ENCODE measurements around the gene HPS6. TPM values are rescaled to one million over a fixed set of nuclear protein-coding genes. Genes with fewer than 3 reads are reported as not detected.

HPS6 gene
- total and polyA plus RNA-seq, 11 donors = 7.6 to 23.1 (median 12.4) TPM

DNA sequence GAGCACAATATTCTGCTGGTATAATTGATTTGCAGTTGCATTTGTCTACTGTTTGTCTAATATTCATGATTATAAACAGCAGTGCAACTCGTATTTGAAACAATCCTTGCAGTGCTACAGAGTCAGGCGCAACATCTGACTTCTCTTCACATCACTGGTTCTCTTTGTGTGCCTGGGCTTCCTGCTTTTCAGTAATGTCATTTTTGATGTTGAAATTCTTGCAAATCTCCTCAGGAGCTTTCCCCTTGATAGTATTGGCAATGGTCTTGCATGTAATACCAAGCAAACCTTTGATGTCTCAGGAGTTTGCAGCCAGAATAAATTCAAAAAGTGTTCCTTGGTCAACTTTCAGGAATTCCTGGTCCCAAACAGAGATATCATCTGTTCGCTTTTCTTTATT lies 20.2 kb downstream of the HPS6 start:
- no peaks in the 10 kb centered on the region for H3K27me3 ChIP-seq
- no peak overlapping the region for H3K27ac ChIP-seq
- intact Hi-C loops (cut with DNase I) = no loop called here
- DNase-seq = no peak
- H3K9me3 ChIP-seq = no peaks in the 10 kb centered on the region
- no peaks in the 10 kb centered on the region for H3K36me3 ChIP-seq
- H3K4me1 ChIP-seq = peaks cover 0 to 4% (median 0%) of the 10 kb centered on the region in 12 donors
- WGBS, 4 donors = 94 to 95% (median 94%) methylated on average over 3 of the region's 3 CpGs
- no peak for TF ChIP-seq POLR2A (IDR thresholded peaks at IDR 0.05)
- TF ChIP-seq, protein P1, sequence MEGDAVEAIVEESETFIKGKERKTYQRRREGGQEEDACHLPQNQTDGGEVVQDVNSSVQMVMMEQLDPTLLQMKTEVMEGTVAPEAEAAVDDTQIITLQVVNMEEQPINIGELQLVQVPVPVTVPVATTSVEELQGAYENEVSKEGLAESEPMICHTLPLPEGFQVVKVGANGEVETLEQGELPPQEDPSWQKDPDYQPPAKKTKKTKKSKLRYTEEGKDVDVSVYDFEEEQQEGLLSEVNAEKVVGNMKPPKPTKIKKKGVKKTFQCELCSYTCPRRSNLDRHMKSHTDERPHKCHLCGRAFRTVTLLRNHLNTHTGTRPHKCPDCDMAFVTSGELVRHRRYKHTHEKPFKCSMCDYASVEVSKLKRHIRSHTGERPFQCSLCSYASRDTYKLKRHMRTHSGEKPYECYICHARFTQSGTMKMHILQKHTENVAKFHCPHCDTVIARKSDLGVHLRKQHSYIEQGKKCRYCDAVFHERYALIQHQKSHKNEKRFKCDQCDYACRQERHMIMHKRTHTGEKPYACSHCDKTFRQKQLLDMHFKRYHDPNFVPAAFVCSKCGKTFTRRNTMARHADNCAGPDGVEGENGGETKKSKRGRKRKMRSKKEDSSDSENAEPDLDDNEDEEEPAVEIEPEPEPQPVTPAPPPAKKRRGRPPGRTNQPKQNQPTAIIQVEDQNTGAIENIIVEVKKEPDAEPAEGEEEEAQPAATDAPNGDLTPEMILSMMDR (IDR thresholded peaks at IDR 0.05) = no peak
- H3K4me3 ChIP-seq = no peak overlapping the region
- ATAC-seq = no peak

GRCh38 chr10:102086196-102086595 lies 21.0 kb downstream of the HPS6 start:
- Histone ChIP-seq H3K36me3 (no peaks in the 10 kb centered on the region), H3K27me3 (no peaks in the 10 kb centered on the region)
- 94 to 96% (median 95%) methylated on average over 8 of the region's 8 CpGs for WGBS, 4 donors

DNA sequence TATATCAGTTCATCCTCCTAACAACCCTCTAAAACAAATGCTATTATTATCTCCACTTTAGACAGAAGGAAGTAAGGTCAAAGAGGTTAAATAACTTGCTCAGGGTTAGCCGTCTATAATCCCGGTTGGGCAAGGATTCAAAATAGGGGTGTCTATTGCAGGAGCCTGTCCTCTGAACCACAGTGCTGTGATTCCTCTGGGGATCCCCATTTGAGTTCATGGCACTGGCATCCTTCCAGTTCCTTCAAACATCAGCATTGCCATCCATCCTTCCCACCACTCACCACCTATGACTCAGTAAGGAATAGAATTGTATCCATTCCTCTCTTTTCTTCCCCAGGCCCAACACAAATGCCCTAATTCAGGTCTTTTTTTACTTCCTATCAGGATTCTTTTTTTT lies 25.6 kb downstream of the HPS6 start:
- Histone ChIP-seq H3K36me3 (no peaks in the 10 kb centered on the region), H3K4me3 (no peak overlapping the region), H3K27ac (no peak overlapping the region), H3K4me1 (peaks cover 0 to 8% (median 0%) of the 10 kb centered on the region in 12 donors), H3K27me3 (no peaks in the 10 kb centered on the region), H3K9me3 (no peaks in the 10 kb centered on the region)
- DNase-seq = no peak
- TF ChIP-seq, protein P1 (IDR thresholded peaks at IDR 0.05) = no peak
- TF ChIP-seq POLR2A (IDR thresholded peaks at IDR 0.05) = no peak
- ATAC-seq = no peak
- WGBS, 4 donors = 19 to 39% (median 24%) methylated on average over 2 of the region's 2 CpGs
- intact Hi-C loops (cut with DNase I) = no loop called here

More at GRCh38 chr10:102086196-102086595, 21.0 kb downstream of the HPS6 start:
- Histone ChIP-seq H3K9me3 (no peaks in the 10 kb centered on the region), H3K4me1 (peaks cover 0 to 8% (median 0%) of the 10 kb centered on the region in 12 donors), H3K4me3 (no peak overlapping the region), H3K27ac (no peak overlapping the region)
- TF ChIP-seq POLR2A (IDR thresholded peaks at IDR 0.05) = no peak
- TF ChIP-seq, protein P1 (IDR thresholded peaks at IDR 0.05) = no peak
- ATAC-seq = no peak
- intact Hi-C loops (cut with DNase I) = no loop called here
- no peak for DNase-seq

- WGBS, 4 donors = 95 to 99% (median 96%) methylated on average over 7 of the region's 7 CpGs
- DNase-seq = no peak
- Histone ChIP-seq H3K9me3 (no peaks in the 10 kb centered on the region), H3K4me1 (no peaks in the 10 kb centered on the region), H3K36me3 (peaks cover 0 to 14% (median 0%) of the 10 kb centered on the region in 9 donors), H3K27ac (no peak overlapping the region), H3K4me3 (no peak overlapping the region), H3K27me3 (no peaks in the 10 kb centered on the region)
- TF ChIP-seq, protein P1 (IDR thresholded peaks at IDR 0.05) = no peak
- TF ChIP-seq POLR2A (IDR thresholded peaks at IDR 0.05) = no peak
- intact Hi-C loops (cut with DNase I) = no loop called here
- ATAC-seq = no peak
Measured at GRCh38 chr10:102096449-102096848, 31.3 kb downstream of the HPS6 start.

Data from heart left ventricle (tissue), 16 donors.